GM23248 (cell line): ENCODE data around the gene AJAP1. TPM values are rescaled to one million over a fixed set of nuclear protein-coding genes. Genes with fewer than 3 reads are reported as not detected.

Experiments used
- DNase-seq: peaks from one replicate; pipeline ENCODE4 v3.0.0-alpha.2; 2015
- H2AFZ ChIP-seq: fragments of 200-600 bp; sonication (generic); 2 replicates; pipeline ENCODE4 v1.6.1; 2016; ENCODE audit warnings: antibody characterized with exemption
- H3F3A ChIP-seq: fragments of 200-600 bp; sonication (generic); 2 replicates; pipeline ENCODE4 v1.6.1; 2016; ENCODE audit warnings: mild to moderate bottlenecking, antibody characterized with exemption, mixed run types; ENCODE audit not compliant: insufficient read depth
- H3K27ac ChIP-seq: fragments of 200-600 bp; sonication (generic); 2 replicates; pipeline ENCODE4 v1.5.1; 2016; ENCODE audit warnings: mild to moderate bottlenecking
- H3K27me3 ChIP-seq: fragments of 200-600 bp; sonication (generic); replicated peaks from 2 replicates; pipeline ENCODE4 v1.6.1; 2016; ENCODE audit warnings: mild to moderate bottlenecking; ENCODE audit not compliant: insufficient read depth
- H3K36me3 ChIP-seq: fragments of 200-600 bp; sonication (generic); 2 replicates; pipeline ENCODE4 v1.6.1; 2016; ENCODE audit warnings: low read depth, mild to moderate bottlenecking
- H3K4me1 ChIP-seq: fragments of 200-600 bp; sonication (generic); 2 replicates; pipeline ENCODE4 v1.6.1; 2016; ENCODE audit warnings: mild to moderate bottlenecking; ENCODE audit not compliant: insufficient read depth
- H3K4me2 ChIP-seq: fragments of 200-600 bp; sonication (generic); one replicate; pipeline ENCODE4 v1.6.1; 2016; ENCODE audit warnings: mild to moderate bottlenecking; ENCODE audit not compliant: unreplicated experiment
- H3K4me3 ChIP-seq: fragments of 200-600 bp; sonication (generic); 2 replicates; pipeline ENCODE4 v1.5.1; 2016; ENCODE audit warnings: mild to moderate bottlenecking
- H3K79me2 ChIP-seq: fragments of 200-600 bp; sonication (generic); 2 replicates; pipeline ENCODE4 v1.6.1; 2016; ENCODE audit warnings: mild to moderate bottlenecking; ENCODE audit not compliant: insufficient read depth
- H3K9ac ChIP-seq: fragments of 200-600 bp; sonication (generic); 2 replicates; pipeline ENCODE4 v1.6.1; 2016; ENCODE audit warnings: mild to moderate bottlenecking
- H3K9me2 ChIP-seq: fragments of 200-600 bp; sonication (generic); 2 replicates; pipeline ENCODE4 v1.6.1; 2016; ENCODE audit warnings: mixed run types, mild to moderate bottlenecking, moderate library complexity; ENCODE audit not compliant: insufficient read depth
- H3K9me3 ChIP-seq: fragments of 200-600 bp; sonication (generic); one replicate; pipeline ENCODE4 v1.6.1; 2017; ENCODE audit warnings: low read depth
- H4K20me1 ChIP-seq: fragments of 200-600 bp; sonication (generic); 2 replicates; pipeline ENCODE4 v1.6.0; 2016; ENCODE audit not compliant: insufficient read depth
- EZH2 ChIP-seq: fragments of 200-600 bp; sonication (generic); IDR thresholded peaks from 2 replicates; pipeline ENCODE4 v1.6.1; 2018; ENCODE audit warnings: antibody characterized with exemption, mild to moderate bottlenecking; ENCODE audit not compliant: insufficient read depth, poor library complexity, severe bottlenecking
- EZH2phosphoT487 ChIP-seq: fragments of 200-600 bp; sonication (generic); IDR thresholded peaks from 2 replicates; pipeline ENCODE4 v1.6.1; 2018; ENCODE audit warnings: antibody characterized with exemption, moderate library complexity, mild to moderate bottlenecking, low read depth; ENCODE audit not compliant: insufficient read depth
- WGBS, 2 experiments: methylation state at CpG; one replicate each; pipeline ENCODE4 v1.1.6; 2015 to 2017; ENCODE audit warnings: low lambda C conversion rate in 2 of 2, low coverage in 1 of 2; ENCODE audit errors: missing lambda C conversion rate in 2 of 2; 5-methylcytosine and 5-hydroxymethylcytosine counted together
- in situ Hi-C: fragments of 300-500 bp; cut with MboI; formaldehyde crosslinking; loops from 2 replicates; pipeline ENCODE4 v1.15.0; 2020
- polyA plus RNA-seq: library from polyadenylated mRNA; unstranded; fragments of >200 nt; fragmentation: Nextera tagmentation; extraction: Ambion mirVana; gene quantifications from 2 replicates; pipeline ENCODE4 v1.2.1, GENCODE V29; 2016
- total RNA-seq: library from RNA; depleted of rRNA; stranded (reverse); fragments of >200 nt; shearing (Covaris generic); gene quantifications from 2 replicates; pipeline ENCODE4 v1.2.3, GENCODE V29; 2014

Gene AJAP1
- total and polyA plus RNA-seq, 2 experiments from 2014 or later: 0.03 to 0.86 TPM

GRCh38 chr1:4657244-4657789, 2.9 kb downstream of the AJAP1 start:
- WGBS, 2 experiments: 12 to 18% methylated on average over 7 to 9 of the region's 9 CpGs

DNA sequence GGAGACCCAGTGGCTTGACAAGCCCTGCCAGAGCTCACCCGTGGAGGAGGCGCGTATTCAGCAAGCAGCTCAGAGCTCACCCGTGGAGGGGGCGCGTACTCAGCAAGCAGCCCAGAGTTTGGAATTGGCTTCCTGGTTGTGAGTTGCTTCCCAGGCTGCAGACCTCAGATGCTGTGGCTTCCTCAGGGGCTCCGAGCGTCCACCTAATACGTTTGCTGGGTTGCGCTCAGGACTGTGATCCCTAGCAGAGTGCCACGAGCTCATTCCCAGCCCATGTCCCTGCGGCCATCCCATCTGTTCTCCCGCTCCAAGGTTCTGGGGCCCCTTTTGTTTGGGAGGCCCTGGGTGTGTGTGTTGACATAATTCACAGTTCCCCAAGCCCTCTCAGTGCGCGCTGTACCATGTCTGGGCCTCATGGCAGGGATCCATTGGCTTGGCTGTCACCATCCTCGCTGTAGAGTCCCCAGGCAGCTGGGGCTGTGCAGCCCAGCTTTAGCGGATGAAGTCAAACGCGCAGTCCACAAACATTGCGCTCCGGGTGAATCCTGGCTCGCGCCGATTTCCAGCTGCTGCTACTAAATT, 3.6 kb downstream of the AJAP1 start:
- Histone ChIP-seq H4K20me1 (no peaks in the 10 kb centered on the region), H3K36me3 (no peaks in the 10 kb centered on the region), H3K27me3 (peaks cover 21% of the 10 kb centered on the region), H3K79me2 (no peaks in the 10 kb centered on the region), H3K27ac (no peak overlapping the region), H2AFZ (no peak overlapping the region), H3K9me3 (no peaks in the 10 kb centered on the region), H3K9ac (no peak overlapping the region), H3K4me1 (no peaks in the 10 kb centered on the region), H3K4me3 (no peak overlapping the region), H3F3A (no peaks in the 10 kb centered on the region), H3K4me2 (no peak overlapping the region), H3K9me2 (no peaks in the 10 kb centered on the region)
- no peak for DNase-seq
- TF ChIP-seq EZH2 (no peak), EZH2phosphoT487 (no peak)
- 1 to 3% methylated on average over 24 of the region's 24 CpGs for WGBS, 2 experiments
- in situ Hi-C loops: loop anchor here (25.0 kb wide), 1 partner anchor 1254 kb away; no protein-coding TSS in a partner anchor

More at GRCh38 chr1:4657244-4657789, 2.9 kb downstream of the AJAP1 start:
- no peaks in the 10 kb centered on the region for H3K9me2 ChIP-seq
- peaks cover 21% of the 10 kb centered on the region for H3K27me3 ChIP-seq
- no peaks in the 10 kb centered on the region for H4K20me1 ChIP-seq
- no peaks in the 10 kb centered on the region for H3K9me3 ChIP-seq
- H3F3A ChIP-seq: no peaks in the 10 kb centered on the region
- in situ Hi-C loops: loop anchor here (25.0 kb wide), 1 partner anchor 1255 kb away; no protein-coding TSS in a partner anchor
- H3K4me3 ChIP-seq: no peak overlapping the region
- no peaks in the 10 kb centered on the region for H3K4me1 ChIP-seq
- TF ChIP-seq EZH2phosphoT487 (no peak), EZH2 (no peak)
- H3K4me2 ChIP-seq: no peak overlapping the region
- no peak for DNase-seq
- H3K36me3 ChIP-seq: no peaks in the 10 kb centered on the region
- no peak overlapping the region for H3K27ac ChIP-seq
- no peaks in the 10 kb centered on the region for H3K79me2 ChIP-seq
- H2AFZ ChIP-seq: no peak overlapping the region
- H3K9ac ChIP-seq: no peak overlapping the region

GRCh38 chr1:4658643-4659628, 4.5 kb downstream of the AJAP1 start:
- TF ChIP-seq EZH2phosphoT487 (no peak), EZH2 (no peak)
- no peaks in the 10 kb centered on the region for H3K9me2 ChIP-seq
- 5 to 9% methylated on average over 16 of the region's 16 CpGs for WGBS, 2 experiments
- no peak overlapping the region for H3K9ac ChIP-seq
- H3K9me3 ChIP-seq: no peaks in the 10 kb centered on the region
- H3K36me3 ChIP-seq: no peaks in the 10 kb centered on the region
- H3K4me1 ChIP-seq: no peaks in the 10 kb centered on the region
- no peak for DNase-seq
- H3K27me3 ChIP-seq: peaks cover 18% of the 10 kb centered on the region
- no peaks in the 10 kb centered on the region for H4K20me1 ChIP-seq
- no peaks in the 10 kb centered on the region for H3K79me2 ChIP-seq
- no peak overlapping the region for H3K4me2 ChIP-seq
- no peak overlapping the region for H2AFZ ChIP-seq
- no peaks in the 10 kb centered on the region for H3F3A ChIP-seq
- H3K27ac ChIP-seq: no peak overlapping the region
- H3K4me3 ChIP-seq: no peak overlapping the region
- in situ Hi-C loops: loop anchor here (25.0 kb wide), 1 partner anchor 1253 kb away; no protein-coding TSS in a partner anchor

GRCh38 chr1:4660917-4661594, 6.6 kb downstream of the AJAP1 start:
- no peaks in the 10 kb centered on the region for H3K4me1 ChIP-seq
- H3K36me3 ChIP-seq: no peaks in the 10 kb centered on the region
- H3K9me2 ChIP-seq: no peaks in the 10 kb centered on the region
- no peak overlapping the region for H3K4me2 ChIP-seq
- no peaks in the 10 kb centered on the region for H3K79me2 ChIP-seq
- H3K4me3 ChIP-seq: no peak overlapping the region
- 22 to 27% methylated on average over 4 of the region's 4 CpGs for WGBS, 2 experiments
- in situ Hi-C loops: loop anchor here (25.0 kb wide), 1 partner anchor 1251 kb away; no protein-coding TSS in a partner anchor
- no peak overlapping the region for H3K27ac ChIP-seq
- no peak overlapping the region for H3K9ac ChIP-seq
- H3K27me3 ChIP-seq: peaks cover 17% of the 10 kb centered on the region
- no peaks in the 10 kb centered on the region for H4K20me1 ChIP-seq
- no peaks in the 10 kb centered on the region for H3K9me3 ChIP-seq
- H2AFZ ChIP-seq: no peak overlapping the region
- no peaks in the 10 kb centered on the region for H3F3A ChIP-seq
- no peak for TF ChIP-seq EZH2
- no peak for TF ChIP-seq EZH2phosphoT487
- no peak for DNase-seq
